Measurements from ENCODE around the gene NME7. TPM values are rescaled to one million over a fixed set of nuclear protein-coding genes. Genes with fewer than 3 reads are reported as not detected.
"Not testable (repeated sequence)": the region's sequence is repeated elsewhere in the genome, so short reads cannot be mapped to it uniquely, and the experiment has no call there.

Gene NME7
- total RNA-seq, 1 donor from 2014 or later, result 60.6 TPM

DNA sequence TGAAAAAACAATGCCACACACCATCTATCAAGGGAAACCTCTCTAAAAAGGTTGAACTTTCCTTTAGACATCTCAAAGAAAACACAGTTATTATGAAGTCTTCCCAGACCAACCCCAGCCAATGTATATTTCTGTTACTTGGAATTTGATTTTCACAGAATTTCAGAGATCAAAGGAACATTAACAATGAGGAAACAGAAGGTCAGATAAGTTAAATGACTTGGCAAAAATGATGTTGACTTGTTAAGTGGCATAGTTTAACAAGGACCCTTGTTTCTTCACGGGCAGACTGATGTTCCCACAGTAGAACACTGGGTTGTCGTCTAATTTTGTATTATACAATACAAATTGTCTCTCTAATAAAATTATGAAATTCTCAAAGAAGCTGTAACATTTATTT lies 29.0 kb downstream of the NME7 start:
- no peaks in the 10 kb centered on the region for H3K36me3 ChIP-seq
- H3K4me3 Mint-ChIP-seq, result no peak overlapping the region
- no peak overlapping the region for H3K4me3 ChIP-seq
- H2AFZ ChIP-seq (replicated peaks), result no peak overlapping the region
- no peak for DNase-seq (ENCODE audit: low spot score)
- no peaks in the 10 kb centered on the region for H4K20me1 ChIP-seq (ENCODE audit: low read depth)
- peaks cover 2% of the 10 kb centered on the region for H3K27me3 Mint-ChIP-seq (ENCODE audit: insufficient read depth, low read depth)
- H3K79me2 ChIP-seq (ENCODE audit: low read depth), result peaks cover 7% of the 10 kb centered on the region
- no peak overlapping the region for H3K4me2 ChIP-seq
- no peaks in the 10 kb centered on the region for H3K27me3 ChIP-seq
- no peaks in the 10 kb centered on the region for H3F3A ChIP-seq (ENCODE audit: low read depth)
- H3K9me3 ChIP-seq (ENCODE audit: low read depth), result no peaks in the 10 kb centered on the region
- no peak overlapping the region for H3K27ac Mint-ChIP-seq
- TF ChIP-seq EZH2phosphoT487 (IDR thresholded peaks at IDR 0.05) (no peak), EZH2 (IDR thresholded peaks at IDR 0.05) (no peak), CTCF (IDR thresholded peaks at IDR 0.05) (no peak)
- peaks cover 26% of the 10 kb centered on the region for H3K36me3 Mint-ChIP-seq
- H3K4me1 ChIP-seq, result no peaks in the 10 kb centered on the region
- no peak overlapping the region for H3K27ac ChIP-seq
- peaks cover 32% of the 10 kb centered on the region for H3K9me3 Mint-ChIP-seq
- H3K9ac ChIP-seq, result no peak overlapping the region
- H3K4me1 Mint-ChIP-seq, result no peaks in the 10 kb centered on the region

DNA sequence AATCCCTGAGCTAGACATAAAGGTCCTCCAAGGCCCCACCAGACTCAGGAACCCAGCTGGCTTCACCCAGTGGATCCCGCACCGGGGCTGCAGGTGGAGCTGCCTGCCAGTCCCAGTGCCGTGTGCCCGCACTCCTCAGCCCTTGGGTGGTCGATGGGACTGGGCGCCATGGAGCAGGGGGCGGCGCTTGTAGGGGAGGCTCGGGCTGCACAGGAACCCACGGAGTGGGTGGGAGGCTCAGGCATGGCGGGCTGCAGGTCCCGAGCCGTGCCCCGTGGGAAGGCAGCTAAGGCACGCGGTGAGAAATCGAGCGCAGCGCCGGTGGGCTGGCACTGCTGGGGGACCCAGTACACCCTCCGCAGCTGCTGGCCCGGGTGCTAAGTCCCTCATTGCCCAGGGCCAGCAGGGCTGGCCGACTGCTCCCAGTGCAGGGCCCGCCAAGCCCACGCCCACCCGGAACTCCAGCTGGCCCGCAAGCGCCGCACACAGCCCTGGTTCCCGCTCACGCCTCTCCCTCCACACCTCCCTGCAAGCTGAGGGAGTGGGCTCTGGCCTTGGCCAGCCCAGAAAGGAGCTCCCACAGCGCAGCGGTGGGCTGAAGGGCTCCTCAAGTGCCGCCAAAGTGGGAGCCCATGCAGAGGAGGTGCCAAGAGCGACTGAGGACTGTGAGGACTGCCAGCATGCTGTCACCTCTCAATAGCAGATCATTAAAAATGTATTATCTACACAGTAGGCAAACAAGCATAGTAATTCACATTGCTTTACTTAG lies 30.5 kb downstream of the NME7 start:
- not testable (repeated sequence) for H3K4me3 ChIP-seq; H3F3A ChIP-seq (ENCODE audit: low read depth); H3K4me1 ChIP-seq; H3K27ac Mint-ChIP-seq; H3K9ac ChIP-seq; H3K4me3 Mint-ChIP-seq; H3K27me3 ChIP-seq; H3K4me2 ChIP-seq; H3K9me3 ChIP-seq (ENCODE audit: low read depth); H3K27ac ChIP-seq; H3K36me3 ChIP-seq; H3K27me3 Mint-ChIP-seq (ENCODE audit: insufficient read depth, low read depth); H4K20me1 ChIP-seq (ENCODE audit: low read depth); H2AFZ ChIP-seq (replicated peaks); DNase-seq (ENCODE audit: low spot score); H3K4me1 Mint-ChIP-seq
- H3K79me2 ChIP-seq (ENCODE audit: low read depth), result peaks cover 11% of the 10 kb centered on the region
- Mint-ChIP-seq H3K9me3 (peaks cover 37% of the 10 kb centered on the region), H3K36me3 (peaks cover 25% of the 10 kb centered on the region)

GRCh38 chr1:169334727-169335126 lies 32.9 kb downstream of the NME7 start:
- not testable (repeated sequence) for H3K27ac Mint-ChIP-seq; H3K27ac ChIP-seq; H3K4me2 ChIP-seq; H3K27me3 Mint-ChIP-seq (ENCODE audit: insufficient read depth, low read depth); H3K9ac ChIP-seq; H3K4me1 Mint-ChIP-seq; H3K36me3 ChIP-seq; H3K4me3 Mint-ChIP-seq; H2AFZ ChIP-seq (replicated peaks); H3K4me3 ChIP-seq; H3K4me1 ChIP-seq; H3K9me3 ChIP-seq (ENCODE audit: low read depth); DNase-seq (ENCODE audit: low spot score); H3K27me3 ChIP-seq; H4K20me1 ChIP-seq (ENCODE audit: low read depth); H3F3A ChIP-seq (ENCODE audit: low read depth)
- peaks cover 31% of the 10 kb centered on the region for H3K79me2 ChIP-seq (ENCODE audit: low read depth)
- Mint-ChIP-seq H3K36me3 (peaks cover 17% of the 10 kb centered on the region), H3K9me3 (peaks cover 50% of the 10 kb centered on the region)

GRCh38 chr1:169330927-169331326 lies 36.7 kb downstream of the NME7 start:
- H3K4me3 ChIP-seq, result no peak overlapping the region
- no peak overlapping the region for H3K27ac ChIP-seq
- H3K4me1 ChIP-seq, result no peaks in the 10 kb centered on the region
- Mint-ChIP-seq H3K36me3 (peaks cover 11% of the 10 kb centered on the region), H3K4me3 (no peak overlapping the region), H3K27ac (no peak overlapping the region), H3K9me3 (peaks cover 53% of the 10 kb centered on the region), H3K4me1 (no peaks in the 10 kb centered on the region), H3K27me3 (ENCODE audit: insufficient read depth, low read depth) (no peaks in the 10 kb centered on the region)
- H3K9ac ChIP-seq, result no peak overlapping the region
- H3F3A ChIP-seq (ENCODE audit: low read depth), result no peaks in the 10 kb centered on the region
- H3K9me3 ChIP-seq (ENCODE audit: low read depth), result peaks cover 5% of the 10 kb centered on the region
- no peak overlapping the region for H3K4me2 ChIP-seq
- no peak overlapping the region for H2AFZ ChIP-seq (replicated peaks)
- no peak for DNase-seq (ENCODE audit: low spot score)
- peaks cover 5% of the 10 kb centered on the region for H3K36me3 ChIP-seq
- peaks cover 43% of the 10 kb centered on the region for H3K79me2 ChIP-seq (ENCODE audit: low read depth)
- TF ChIP-seq EZH2phosphoT487 (IDR thresholded peaks at IDR 0.05), result no peak
- TF ChIP-seq EZH2 (IDR thresholded peaks at IDR 0.05), result no peak
- TF ChIP-seq CTCF (IDR thresholded peaks at IDR 0.05), result no peak
- no peaks in the 10 kb centered on the region for H4K20me1 ChIP-seq (ENCODE audit: low read depth)
- H3K27me3 ChIP-seq, result no peaks in the 10 kb centered on the region
